K562 (cell line): ENCODE measurements around the gene ZFYVE27. TPM values are rescaled to one million over a fixed set of nuclear protein-coding genes. Genes with fewer than 3 reads are reported as not detected.
A peak's percentile ranks its signal among the peaks of the same experiment; 100 is the strongest.

Source experiments
- HDAC8 ChIP-seq: fragments of 450-650 bp; IDR thresholded peaks from 2 replicates; pipeline ENCODE4 v1.6.1; 2016; ENCODE audit warnings: mild to moderate bottlenecking, missing genetic modification characterization, moderate library complexity, missing compliant biosample characterization
- HLTF ChIP-seq: fragments of 450-650 bp; IDR thresholded peaks from 2 replicates; pipeline ENCODE4 v1.6.1; 2016
- HNRNPL ChIP-seq: fragments of 200-400 bp; formaldehyde crosslinking; IDR thresholded peaks from 2 replicates; pipeline ENCODE4 v1.6.1; 2017; ENCODE audit warnings: low read depth, mild to moderate bottlenecking, low read length
- MTF1 ChIP-seq: fragments of 250-450 bp; sonication (Bioruptor Pico); IDR thresholded peaks from 2 replicates; pipeline ENCODE4 v1.9.0; 2021; ENCODE audit warnings: moderate library complexity, mild to moderate bottlenecking, inconsistent platforms, borderline replicate concordance
- MXD1 ChIP-seq: fragments of 250-450 bp; sonication (Bioruptor Pico); IDR thresholded peaks from 2 replicates; pipeline ENCODE4 v1.8.0; 2021; ENCODE audit warnings: borderline replicate concordance, mild to moderate bottlenecking, moderate library complexity; ENCODE audit not compliant: poor library complexity, severe bottlenecking
- NFATC3 ChIP-seq: fragments of 450-650 bp; IDR thresholded peaks from 2 replicates; pipeline ENCODE4 v1.6.1; 2017; ENCODE audit warnings: mild to moderate bottlenecking
- RBBP5 ChIP-seq: fragments of 200-600 bp; sonication (generic); IDR thresholded peaks from 2 replicates; pipeline ENCODE4 v1.6.1; 2012; ENCODE audit warnings: borderline replicate concordance, mild to moderate bottlenecking, low read length, control low read depth, inconsistent platforms; ENCODE audit not compliant: insufficient read depth, poor library complexity, severe bottlenecking
- SAP30 ChIP-seq: fragments of 200-600 bp; sonication (generic); IDR thresholded peaks from 2 replicates; pipeline ENCODE4 v1.6.1; 2012; ENCODE audit warnings: borderline replicate concordance, low read depth, mild to moderate bottlenecking, moderate library complexity, low read length, control low read depth, inconsistent platforms; ENCODE audit not compliant: insufficient read depth, poor library complexity, severe bottlenecking
- SP1 ChIP-seq: sonication (generic); formaldehyde crosslinking; IDR thresholded peaks from 2 replicates; pipeline ENCODE4 v1.8.1; 2022; ENCODE audit warnings: mild to moderate bottlenecking, missing genetic modification reagents
- SRSF1 ChIP-seq: fragments of 200-400 bp; formaldehyde crosslinking; IDR thresholded peaks from 2 replicates; pipeline ENCODE4 v1.6.1; 2017; ENCODE audit warnings: mild to moderate bottlenecking, low read depth, low read length, moderate library complexity
- ZNF175 ChIP-seq: fragments of 200-800 bp; sonication (Bioruptor generic); IDR thresholded peaks from 2 replicates; pipeline ENCODE4 v1.6.1; 2016; ENCODE audit warnings: low read depth, mild to moderate bottlenecking, missing genetic modification characterization, missing compliant biosample characterization
- polyA plus RNA-seq, 8 experiments: library from polyadenylated mRNA; depleted of rRNA in 4 of 8; stranded (reverse) in 5 of 8; unstranded in 3 of 8; fragments of >200 nt; fragmentation: Nextera tagmentation in 2 of 8; fragmentation: Illumina TruSeq in 1 of 8; extraction: Ambion mirVana in 2 of 8; extraction: Trizol in 1 of 8; gene quantifications; 2 replicates each; pipeline versions ENCODE4 v1.2.1 to v1.2.3, GENCODE V29; 2011 to 2014; ENCODE audit warnings: inconsistent platforms in 1 of 8, missing spikeins in 1 of 8
- total RNA-seq, 7 experiments: library from RNA; depleted of rRNA in 6 of 7; stranded (reverse); fragments of >200 nt in 6 of 7; fragmentation: Illumina TruSeq in 2 of 7; extraction: Trizol in 2 of 7; gene quantifications; 2 replicates each; pipeline versions ENCODE4 v1.2.1 to v1.2.3, GENCODE V29; 2011 to 2021; ENCODE audit warnings: low replicate concordance in 1 of 7
- TF ChIP-seq, protein P1 (sequence below): fragments of 450-650 bp; IDR thresholded peaks from 2 replicates; pipeline ENCODE4 v1.7.0; 2016; ENCODE audit warnings: borderline replicate concordance
- TF ChIP-seq, protein P2 (sequence below), 2 experiments: fragments of 450-650 bp; IDR thresholded peaks; 2 replicates each; pipeline ENCODE4 v1.6.1; 2016; ENCODE audit warnings: mild to moderate bottlenecking in 2 of 2, borderline replicate concordance in 1 of 2, low read depth in 1 of 2, moderate library complexity in 1 of 2

Gene ZFYVE27
- total and polyA plus RNA-seq, 9 of the 15 experiments (the other 6 are each of a cell fraction or from before 2014, with no cell fraction given), result 0.81 to 21.9 (median 15.3) TPM

DNA sequence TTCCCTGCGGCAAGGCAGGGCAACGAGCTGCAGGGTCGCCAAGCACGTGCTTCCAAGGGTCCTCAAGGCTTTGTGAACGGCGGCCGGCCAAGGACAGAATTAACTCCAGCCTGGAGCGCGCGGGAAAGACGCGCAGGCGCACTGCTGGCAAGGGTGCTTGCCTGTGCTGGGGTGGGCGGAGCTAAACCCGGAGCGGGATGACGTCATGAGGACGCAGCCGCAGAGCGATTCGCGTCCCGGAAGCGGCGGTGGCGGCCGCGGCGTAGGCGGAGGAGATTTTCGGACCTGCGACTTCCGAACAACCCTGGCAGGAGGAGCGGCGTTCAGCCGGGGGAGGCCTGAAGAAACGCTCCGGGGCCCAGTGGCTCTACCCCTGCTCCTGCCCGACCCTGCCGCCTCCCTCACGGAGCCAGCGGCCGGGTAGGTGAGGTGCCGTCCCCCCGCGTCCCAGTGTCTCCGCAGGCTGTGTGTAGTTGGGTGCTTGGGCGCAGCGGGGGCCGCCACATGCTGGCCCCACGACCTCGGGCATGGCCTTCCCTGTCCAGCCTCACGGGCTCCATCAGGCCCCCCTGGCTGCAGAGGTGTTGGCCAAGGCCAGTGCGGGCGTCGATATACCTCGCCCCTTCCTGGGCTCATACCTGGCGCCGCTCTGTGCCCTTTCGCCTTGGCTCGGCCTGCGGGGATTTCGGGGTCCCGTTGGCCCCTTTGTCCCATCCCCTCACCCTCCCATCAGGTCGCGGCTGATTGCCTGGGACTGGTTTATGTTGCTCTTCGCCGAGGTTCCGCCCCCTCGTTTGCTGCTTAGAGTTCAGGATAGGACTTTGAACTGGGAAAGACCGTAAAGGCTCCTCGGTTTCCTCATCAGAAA is at the start of gene ZFYVE27 (continued):
- TF ChIP-seq MTF1 (CRISPR knock-in tag), result no peak
- TF ChIP-seq HLTF, result no peak
- peak; percentile 83 for TF ChIP-seq RBBP5
- TF ChIP-seq MXD1 (CRISPR knock-in tag), result no peak
- peak; percentile 81 for TF ChIP-seq SAP30
- no peak for TF ChIP-seq NFATC3
- 0 out of 2 replicates have a peak, but pooled peaks have one; percentile 1 for TF ChIP-seq HDAC8 (tag)
- peak; percentile 59; the same call in 1 of the 2 replicates for TF ChIP-seq SP1 (CRISPR knock-in tag)
- peak; percentile 72 for TF ChIP-seq ZNF175 (CRISPR knock-in tag)
- TF ChIP-seq, protein P1, sequence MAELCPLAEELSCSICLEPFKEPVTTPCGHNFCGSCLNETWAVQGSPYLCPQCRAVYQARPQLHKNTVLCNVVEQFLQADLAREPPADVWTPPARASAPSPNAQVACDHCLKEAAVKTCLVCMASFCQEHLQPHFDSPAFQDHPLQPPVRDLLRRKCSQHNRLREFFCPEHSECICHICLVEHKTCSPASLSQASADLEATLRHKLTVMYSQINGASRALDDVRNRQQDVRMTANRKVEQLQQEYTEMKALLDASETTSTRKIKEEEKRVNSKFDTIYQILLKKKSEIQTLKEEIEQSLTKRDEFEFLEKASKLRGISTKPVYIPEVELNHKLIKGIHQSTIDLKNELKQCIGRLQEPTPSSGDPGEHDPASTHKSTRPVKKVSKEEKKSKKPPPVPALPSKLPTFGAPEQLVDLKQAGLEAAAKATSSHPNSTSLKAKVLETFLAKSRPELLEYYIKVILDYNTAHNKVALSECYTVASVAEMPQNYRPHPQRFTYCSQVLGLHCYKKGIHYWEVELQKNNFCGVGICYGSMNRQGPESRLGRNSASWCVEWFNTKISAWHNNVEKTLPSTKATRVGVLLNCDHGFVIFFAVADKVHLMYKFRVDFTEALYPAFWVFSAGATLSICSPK, result no peak
- 0 out of 2 replicates have a peak, but pooled peaks have one; percentile 39 for TF ChIP-seq HNRNPL
- TF ChIP-seq SRSF1, result no peak
- TF ChIP-seq, protein P2, sequence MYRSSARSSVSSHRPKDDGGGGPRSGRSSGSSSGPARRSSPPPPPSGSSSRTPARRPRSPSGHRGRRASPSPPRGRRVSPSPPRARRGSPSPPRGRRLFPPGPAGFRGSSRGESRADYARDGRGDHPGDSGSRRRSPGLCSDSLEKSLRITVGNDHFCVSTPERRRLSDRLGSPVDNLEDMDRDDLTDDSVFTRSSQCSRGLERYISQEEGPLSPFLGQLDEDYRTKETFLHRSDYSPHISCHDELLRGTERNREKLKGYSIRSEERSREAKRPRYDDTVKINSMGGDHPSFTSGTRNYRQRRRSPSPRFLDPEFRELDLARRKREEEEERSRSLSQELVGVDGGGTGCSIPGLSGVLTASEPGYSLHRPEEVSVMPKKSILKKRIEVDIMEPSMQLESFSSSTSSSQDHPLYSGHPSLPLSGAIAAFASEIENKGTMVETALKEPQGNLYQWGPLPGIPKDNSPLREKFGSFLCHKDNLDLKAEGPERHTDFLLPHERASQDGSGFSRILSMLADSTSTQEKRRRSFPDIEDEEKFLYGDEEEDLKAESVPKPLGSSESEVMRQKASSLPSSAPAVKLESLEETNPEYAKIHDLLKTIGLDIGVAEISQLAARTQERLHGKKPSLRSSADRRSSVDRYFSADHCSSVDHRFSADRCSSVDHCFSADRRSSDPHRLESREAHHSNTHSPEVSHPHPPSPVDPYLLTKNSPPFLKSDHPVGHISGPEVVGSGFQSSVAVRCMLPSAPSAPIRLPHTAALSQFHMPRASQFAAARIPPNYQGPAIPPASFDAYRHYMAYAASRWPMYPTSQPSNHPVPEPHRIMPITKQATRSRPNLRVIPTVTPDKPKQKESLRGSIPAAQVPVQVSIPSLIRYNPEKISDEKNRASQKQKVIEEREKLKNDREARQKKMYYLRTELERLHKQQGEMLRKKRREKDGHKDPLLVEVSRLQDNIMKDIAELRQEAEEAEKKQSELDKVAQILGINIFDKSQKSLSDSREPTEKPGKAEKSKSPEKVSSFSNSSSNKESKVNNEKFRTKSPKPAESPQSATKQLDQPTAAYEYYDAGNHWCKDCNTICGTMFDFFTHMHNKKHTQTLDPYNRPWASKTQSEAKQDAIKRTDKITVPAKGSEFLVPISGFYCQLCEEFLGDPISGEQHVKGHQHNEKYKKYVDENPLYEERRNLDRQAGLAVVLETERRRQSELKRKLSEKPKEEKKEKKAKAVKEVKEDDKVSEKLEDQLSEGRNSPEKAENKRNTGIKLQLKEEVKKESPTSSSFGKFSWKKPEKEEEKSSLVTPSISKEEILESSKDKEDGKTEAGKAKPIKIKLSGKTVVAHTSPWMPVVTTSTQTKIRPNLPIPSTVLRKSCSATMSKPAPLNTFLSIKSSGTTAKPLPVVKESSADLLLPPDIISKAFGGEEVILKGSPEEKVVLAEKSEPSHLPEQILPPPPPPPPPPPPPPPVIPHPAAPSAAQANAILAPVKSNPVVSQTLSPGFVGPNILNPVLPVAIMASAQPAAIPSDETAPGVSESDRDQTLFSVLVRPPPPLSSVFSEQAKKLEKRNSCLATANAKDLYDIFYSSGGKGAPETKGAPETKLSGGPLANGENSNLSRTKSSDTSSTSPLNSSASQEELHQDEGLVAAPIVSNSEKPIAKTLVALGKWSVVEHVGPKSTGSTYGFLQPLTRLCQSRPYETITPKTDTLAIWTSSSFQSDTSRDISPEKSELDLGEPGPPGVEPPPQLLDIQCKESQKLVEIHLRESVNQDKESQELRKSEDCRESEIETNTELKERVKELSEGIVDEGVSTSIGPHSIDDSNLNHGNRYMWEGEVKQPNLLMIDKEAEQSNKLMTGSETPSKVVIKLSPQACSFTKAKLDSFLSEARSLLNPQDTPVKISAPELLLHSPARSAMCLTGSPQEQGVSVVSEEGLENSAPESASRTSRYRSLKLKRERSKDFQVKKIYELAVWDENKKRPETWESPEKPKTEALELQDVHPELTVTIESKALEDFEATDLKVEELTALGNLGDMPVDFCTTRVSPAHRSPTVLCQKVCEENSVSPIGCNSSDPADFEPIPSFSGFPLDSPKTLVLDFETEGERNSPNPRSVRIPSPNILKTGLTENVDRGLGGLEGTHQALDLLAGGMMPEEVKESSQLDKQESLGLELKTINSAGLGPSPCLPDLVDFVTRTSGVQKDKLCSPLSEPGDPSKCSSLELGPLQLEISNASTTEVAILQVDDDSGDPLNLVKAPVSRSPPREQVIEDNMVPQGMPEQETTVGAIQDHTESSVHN (IDR thresholded peaks at IDR 0.05; ENCODE audit: borderline replicate concordance in 1 of 2, low read depth in 1 of 2), result no peak
